EH (cell line): ENCODE data around the gene CLCA4.
"Not testable (repeated sequence)": the region's sequence is repeated elsewhere in the genome, so short reads cannot be mapped to it uniquely, and the experiment has no call there.

Experiments
- DNase-seq: peaks from one replicate; pipeline ENCODE4 v3.0.0-alpha.2; 2015; ENCODE audit warnings: low read depth

Gene CLCA4

GRCh38 chr1:86546787-86547221 is at the start of gene CLCA4:
TSS of gene CLCA4 (plus strand) at chr1:86547078. CDS start at chr1:86547120, 42 bp downstream.
- DNase-seq: no peak

GRCh38 chr1:86498281-86498680 is 48.6 kb upstream of the CLCA4 start:
- DNase-seq: no peak

- peak; percentile 38 for DNase-seq
Measured at GRCh38 chr1:86499987-86500593, 46.8 kb upstream of the CLCA4 start.

GRCh38 chr1:86500714-86501113 is 46.2 kb upstream of the CLCA4 start:
- DNase-seq: no peak

- DNase-seq: not testable (repeated sequence)
Measured at GRCh38 chr1:86502125-86502646, 44.7 kb upstream of the CLCA4 start.

GRCh38 chr1:86502721-86503405 is 44.0 kb upstream of the CLCA4 start:
- no peak for DNase-seq

GRCh38 chr1:86503406-86504136 is 43.3 kb upstream of the CLCA4 start:
- peak; percentile 23 for DNase-seq

- DNase-seq: no peak
Measured at GRCh38 chr1:86504137-86504479, 42.8 kb upstream of the CLCA4 start.

- DNase-seq: peak; percentile 54
Measured at GRCh38 chr1:86504895-86505563, 41.8 kb upstream of the CLCA4 start.

- DNase-seq: no peak
Measured at GRCh38 chr1:86505564-86505902, 41.3 kb upstream of the CLCA4 start.

- peak; percentile 54 for DNase-seq
Measured at GRCh38 chr1:86507935-86508582, 38.8 kb upstream of the CLCA4 start.

- peak; percentile 19 for DNase-seq
Measured at GRCh38 chr1:86508583-86508969, 38.3 kb upstream of the CLCA4 start.

GRCh38 chr1:86515597-86515996 is 31.3 kb upstream of the CLCA4 start:
- peak; percentile 15 for DNase-seq

- DNase-seq: no peak
Measured at GRCh38 chr1:86516335-86516734, 30.5 kb upstream of the CLCA4 start.

GRCh38 chr1:86517336-86517735 is 29.5 kb upstream of the CLCA4 start:
- DNase-seq: no peak

GRCh38 chr1:86520789-86521521 is 25.9 kb upstream of the CLCA4 start:
- DNase-seq: no peak

GRCh38 chr1:86521522-86521891 is 25.4 kb upstream of the CLCA4 start:
- no peak for DNase-seq

GRCh38 chr1:86522240-86522639 is 24.6 kb upstream of the CLCA4 start:
- no peak for DNase-seq

- no peak for DNase-seq
Measured at GRCh38 chr1:86523670-86524354, 23.1 kb upstream of the CLCA4 start.

- DNase-seq: no peak
Measured at GRCh38 chr1:86527306-86527705, 19.6 kb upstream of the CLCA4 start.
